ENCODE measurements around the gene BBS10.

DNA sequence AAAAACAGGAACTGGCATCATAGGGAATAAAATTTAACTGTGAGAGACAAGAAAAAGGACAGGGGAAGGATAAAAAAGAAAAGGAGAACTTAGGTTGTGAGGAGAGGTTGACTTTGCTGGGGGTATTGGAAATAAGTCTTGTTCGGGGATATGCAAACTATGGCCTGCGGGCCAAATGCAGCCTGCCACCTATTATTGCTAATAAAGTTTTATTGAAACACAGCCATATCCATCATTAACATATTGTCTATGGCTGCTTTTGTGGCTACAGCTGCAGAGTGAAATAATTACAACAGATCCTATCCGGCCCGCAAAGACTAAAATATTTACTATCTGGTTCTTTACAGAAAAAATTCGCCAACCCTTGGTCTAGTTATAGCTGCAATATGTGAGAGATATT is 18.6 kb downstream of the BBS10 start:
- TF ChIP-seq CTCF (IDR thresholded peaks at IDR 0.05) (no peak), POLR2AphosphoS5 (IDR thresholded peaks at IDR 0.05) (no peak), POLR2A (IDR thresholded peaks at IDR 0.05) (no peak)
